Neural cell (in vitro differentiated cells): ENCODE measurements around the gene ASPHD1.

Experiments used
- CTCF ChIP-seq: fragments of 450-650 bp; IDR thresholded peaks from 2 replicates; pipeline ENCODE4 v1.5.1; 2014; ENCODE audit warnings: antibody characterized with exemption, mild to moderate bottlenecking, moderate library complexity; ENCODE audit not compliant: poor library complexity, severe bottlenecking
- EZH2 ChIP-seq: fragments of 200-600, 300-800 bp; shearing (Covaris generic), sonication (generic); IDR thresholded peaks from 2 replicates; pipeline ENCODE4 v1.6.1; 2014; ENCODE audit warnings: antibody characterized with exemption, low read length, borderline replicate concordance, mild to moderate bottlenecking; ENCODE audit not compliant: insufficient read depth, poor library complexity, severe bottlenecking
- SMC3 ChIP-seq: fragments of 450-650 bp; conservative IDR thresholded peaks from 2 replicates; pipeline ENCODE4 v1.6.1; 2014; ENCODE audit warnings: antibody characterized with exemption, mild to moderate bottlenecking, moderate library complexity; ENCODE audit not compliant: poor library complexity
- TAF1 ChIP-seq: IDR thresholded peaks from 2 replicates; pipeline ENCODE4 v1.6.1; 2012; ENCODE audit warnings: low read depth

- no peak for TF ChIP-seq SMC3
- no peak for TF ChIP-seq CTCF
- no peak for TF ChIP-seq TAF1
- no peak for TF ChIP-seq EZH2
Measured at GRCh38 chr16:29903590-29903989, 3.3 kb downstream of the ASPHD1 start.
